Activated CD4-positive, CD25-positive, alpha-beta regulatory T cell treated with anti-CD3 and anti-CD28 coated beads, Interleukin-2, amount 50 U/mL, for 72 hours (primary cell): Measurements from ENCODE around the gene DPYSL5.
"Not testable (repeated sequence)": the region's sequence is repeated elsewhere in the genome, so short reads cannot be mapped to it uniquely, and the experiment has no call there.

Experiments
- DNase-seq: peaks from one replicate; pipeline ENCODE4 v3.0.0; 2021

Gene DPYSL5

DNA sequence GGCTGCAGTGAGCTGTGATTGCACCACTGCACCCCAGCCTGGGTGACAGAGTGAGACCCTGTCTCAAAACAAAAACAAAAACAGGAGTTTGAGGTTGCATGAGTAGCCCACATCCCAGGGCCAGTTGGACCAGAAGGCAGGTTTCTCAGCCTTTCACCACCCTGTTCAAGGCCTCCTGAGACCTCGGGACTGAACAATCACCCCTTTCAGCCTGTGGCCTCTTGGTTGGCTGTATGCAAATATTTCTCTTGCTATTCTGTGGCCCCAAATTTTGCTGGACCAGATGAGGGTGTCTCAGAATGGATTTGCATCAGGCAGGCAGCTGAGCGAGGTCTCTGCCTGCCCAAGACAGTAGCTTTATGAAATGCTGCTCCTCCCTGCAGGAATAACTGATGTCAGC is 56.9 kb downstream of the DPYSL5 start:
- DNase-seq: no peak

DNA sequence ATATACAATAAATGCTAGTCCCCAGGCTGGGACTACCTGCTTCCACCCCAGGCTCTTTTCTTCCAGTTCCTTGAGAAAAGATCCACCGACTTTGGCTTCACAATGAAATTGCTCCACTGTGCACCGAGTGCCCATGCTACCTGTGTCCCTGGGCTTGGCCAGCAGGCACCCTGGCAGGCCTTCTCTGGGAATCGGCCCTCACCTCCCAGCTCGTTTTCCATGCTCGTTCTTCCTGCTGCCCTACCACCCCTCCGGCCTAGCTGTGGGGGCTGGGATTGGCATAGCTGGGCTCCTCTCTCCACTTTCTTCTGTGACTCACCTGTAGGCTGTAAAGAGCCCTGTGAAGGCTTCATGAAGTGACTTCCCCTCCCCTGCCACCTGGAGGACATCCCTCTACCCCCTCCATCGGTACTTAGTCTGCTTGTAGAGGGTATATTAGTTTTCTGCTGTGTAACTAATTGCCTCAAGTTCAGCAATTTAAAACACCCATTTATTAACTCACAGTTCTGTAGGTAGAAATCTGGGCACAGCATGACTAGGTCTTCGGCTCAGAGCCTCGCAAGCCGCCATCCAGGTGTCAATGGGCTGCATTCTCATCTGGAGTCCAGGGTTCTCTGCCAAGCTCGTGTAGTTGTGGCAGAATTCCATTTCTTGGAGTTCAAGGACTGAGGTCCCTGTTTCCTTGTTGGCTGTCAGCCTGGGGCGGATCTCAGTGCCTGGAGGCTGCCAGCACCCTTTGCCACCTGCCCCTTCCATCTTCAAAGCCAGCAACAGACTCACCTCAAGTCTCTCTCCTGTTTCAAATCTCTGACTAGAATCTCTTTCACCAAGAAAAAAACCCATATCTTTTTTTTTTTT is 57.6 kb downstream of the DPYSL5 start:
- DNase-seq: no peak

DNA sequence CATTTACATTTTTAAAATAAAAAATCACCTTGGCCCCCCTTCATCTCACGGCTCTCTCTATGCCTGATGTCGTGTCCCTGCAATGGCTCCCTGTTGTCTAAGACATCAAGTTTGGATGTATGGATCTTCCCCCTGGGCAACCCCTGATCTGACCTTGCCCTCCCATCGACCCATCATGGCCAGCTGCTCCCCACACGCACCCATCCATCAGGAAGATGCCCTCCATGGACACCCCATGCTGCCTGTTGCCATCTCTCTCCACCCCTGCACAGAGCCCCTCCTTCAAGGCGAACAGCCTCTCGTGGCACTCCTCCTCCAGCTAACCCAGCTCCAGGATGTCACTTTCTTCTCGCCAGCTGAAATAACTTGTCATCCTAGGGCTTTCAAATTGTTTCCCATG is 59.5 kb downstream of the DPYSL5 start:
- DNase-seq: no peak

DNA sequence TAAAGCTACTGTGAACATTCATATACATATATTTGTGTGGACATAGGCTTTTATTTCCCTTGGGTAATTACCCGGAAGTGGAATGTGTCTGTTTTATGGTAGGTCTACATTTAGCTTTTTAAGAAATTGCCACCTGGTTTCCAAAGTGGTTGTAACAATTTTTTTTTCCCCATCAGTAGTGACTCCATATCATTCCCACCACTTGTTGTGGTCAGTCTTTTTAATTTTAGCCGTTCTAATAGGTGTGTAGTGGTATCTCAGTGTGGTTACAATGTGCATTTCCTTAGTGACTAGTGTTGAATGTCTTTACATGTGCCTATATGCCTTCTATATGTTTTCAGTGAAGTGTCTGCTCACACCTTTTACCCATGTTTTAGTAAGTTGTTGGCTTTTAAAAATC is 62.2 kb downstream of the DPYSL5 start:
- no peak for DNase-seq

DNA sequence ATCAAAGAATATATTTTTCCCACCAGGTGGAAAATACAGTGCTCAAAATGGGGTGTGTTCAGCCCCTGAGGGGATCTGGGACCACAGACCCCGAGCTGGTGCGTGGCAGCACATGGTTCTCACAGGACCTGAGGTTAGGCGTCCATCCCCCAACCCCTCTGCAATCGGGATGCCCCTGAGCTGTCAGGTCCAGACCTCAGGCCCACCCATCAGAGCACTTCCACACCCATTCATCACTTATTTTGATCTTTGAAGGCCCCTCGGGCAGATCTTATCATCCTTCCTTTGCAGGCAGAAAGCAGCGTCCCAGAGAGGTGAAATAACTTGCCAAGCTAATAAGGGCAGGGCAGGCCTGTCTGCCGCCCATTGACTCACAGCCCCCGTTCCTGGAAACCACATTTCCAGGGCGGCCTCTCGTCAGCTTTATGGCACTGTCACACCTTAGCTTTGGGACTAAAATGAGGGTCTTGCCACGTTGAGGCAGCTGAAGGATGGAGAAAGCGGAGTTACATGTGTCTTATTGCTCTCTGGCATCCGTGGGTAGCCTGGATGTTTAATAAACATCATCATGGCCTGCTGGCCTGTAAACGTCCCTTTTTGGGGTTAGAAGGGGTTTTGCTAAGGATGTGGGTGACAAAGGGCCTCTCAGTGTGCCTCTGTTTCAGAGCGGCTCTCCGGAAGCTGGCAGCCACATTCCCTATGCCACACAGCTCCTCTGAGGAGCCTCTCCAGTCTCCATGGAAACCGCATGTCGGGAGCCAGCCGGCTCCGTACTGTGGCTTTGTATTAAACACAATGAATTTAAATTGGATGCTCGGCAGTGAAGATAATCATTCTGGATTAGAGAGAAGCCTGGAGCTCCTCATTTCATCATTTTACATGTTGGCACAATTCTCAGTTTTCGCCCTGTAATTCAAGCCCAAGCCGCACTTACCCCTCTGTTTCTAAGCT is 64.3 kb downstream of the DPYSL5 start:
- DNase-seq: no peak

DNA sequence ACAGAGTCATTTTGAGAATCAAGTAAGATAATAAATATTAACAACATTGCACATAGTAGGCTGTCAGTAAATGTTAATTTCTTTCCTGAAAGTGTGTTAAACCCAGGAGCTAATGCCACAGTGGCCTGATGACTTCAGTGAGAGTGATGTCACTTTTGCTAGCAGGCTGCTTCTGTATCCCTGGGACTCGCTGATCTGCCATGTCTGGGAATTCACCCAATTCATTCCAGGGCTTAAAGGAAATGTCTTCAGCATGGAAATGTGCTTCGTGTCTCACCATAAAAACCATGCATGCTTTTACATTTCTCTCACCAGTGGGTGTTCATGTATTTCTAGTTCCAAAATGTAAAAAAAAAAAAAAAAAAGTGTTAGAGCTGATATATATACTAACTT is 65.7 kb downstream of the DPYSL5 start:
- DNase-seq: no peak

DNA sequence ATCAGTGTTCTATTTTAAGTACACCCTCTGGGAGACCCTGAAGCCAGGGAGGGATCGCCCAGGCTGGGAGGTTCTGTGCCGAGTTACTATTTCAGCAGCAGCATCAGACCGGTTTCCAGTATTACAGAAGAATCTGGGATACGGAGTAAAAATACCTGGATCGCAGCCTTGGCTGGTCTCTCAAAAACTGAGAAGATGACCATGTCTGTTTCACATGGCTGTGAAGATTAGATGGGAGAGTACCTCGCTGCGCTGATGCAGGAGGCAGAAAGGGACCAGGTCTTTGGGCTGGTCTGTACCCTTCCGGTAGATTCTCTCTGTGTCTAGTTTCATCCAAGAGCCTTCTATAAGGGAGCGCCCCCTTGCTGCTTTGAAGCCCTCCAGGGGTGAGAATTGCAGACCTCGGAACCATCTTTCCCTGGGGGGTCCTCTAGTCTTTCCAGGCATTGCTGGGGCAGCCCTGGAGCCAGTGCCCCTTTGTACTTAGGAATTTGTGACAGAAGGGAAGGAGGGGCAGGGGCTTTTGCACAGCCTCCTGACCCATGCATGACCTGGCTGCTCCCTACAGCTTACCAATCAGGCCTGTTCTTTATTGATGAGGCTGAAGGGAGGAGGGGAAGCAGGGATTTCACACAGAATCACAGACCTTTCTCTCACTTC is 66.2 kb downstream of the DPYSL5 start:
- no peak for DNase-seq

DNA sequence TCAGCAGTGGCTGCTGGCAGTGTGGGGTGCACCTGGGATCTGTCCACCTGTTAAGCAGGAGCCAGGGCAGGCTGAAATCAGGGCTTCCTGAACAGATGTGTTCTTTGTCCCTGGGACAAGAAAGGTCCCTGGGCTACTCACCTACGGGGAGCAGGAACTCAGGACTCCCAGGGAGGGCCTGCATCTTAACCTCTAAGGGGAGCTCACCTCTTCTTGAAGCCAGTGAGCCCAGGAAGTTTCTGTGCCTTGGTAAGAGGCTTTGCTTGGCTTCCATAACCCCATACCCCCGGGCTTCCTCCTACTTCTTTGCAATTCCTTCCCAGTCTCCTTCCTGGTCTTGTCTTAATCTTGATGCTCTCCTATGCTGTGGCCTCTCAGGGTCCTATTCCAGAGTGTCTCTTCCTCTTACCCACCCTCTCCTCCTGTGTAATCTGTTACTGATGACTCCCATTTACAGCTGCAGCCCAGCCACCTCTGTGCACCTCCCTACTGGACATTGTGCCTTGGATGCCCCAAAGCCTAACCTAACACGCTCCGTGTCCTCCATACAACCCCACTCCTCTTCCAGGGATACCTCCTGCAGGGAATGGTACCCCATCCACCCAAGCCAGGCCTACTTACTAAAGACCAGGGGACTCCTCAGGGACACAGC is 66.9 kb downstream of the DPYSL5 start:
- no peak for DNase-seq

DNA sequence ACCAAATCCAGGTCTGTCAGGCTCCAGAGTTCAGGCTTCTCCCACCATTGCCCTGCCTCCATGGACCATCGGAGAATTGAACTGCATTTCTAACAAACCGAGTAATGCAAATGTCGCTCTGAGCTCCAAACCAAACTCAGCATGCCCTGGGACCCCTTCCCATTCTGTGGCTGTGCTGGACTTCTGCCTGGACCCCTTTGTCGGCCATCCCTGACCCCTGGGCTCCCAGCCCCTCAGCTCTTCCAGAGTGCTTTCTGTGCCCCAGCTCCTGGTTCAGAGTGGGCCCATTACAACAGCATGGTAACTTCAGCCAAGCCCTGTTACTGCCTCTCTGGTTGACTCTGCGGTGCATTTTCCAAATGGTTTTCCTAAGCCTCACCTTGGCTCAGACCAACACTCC is 67.4 kb downstream of the DPYSL5 start:
- DNase-seq: no peak

DNA sequence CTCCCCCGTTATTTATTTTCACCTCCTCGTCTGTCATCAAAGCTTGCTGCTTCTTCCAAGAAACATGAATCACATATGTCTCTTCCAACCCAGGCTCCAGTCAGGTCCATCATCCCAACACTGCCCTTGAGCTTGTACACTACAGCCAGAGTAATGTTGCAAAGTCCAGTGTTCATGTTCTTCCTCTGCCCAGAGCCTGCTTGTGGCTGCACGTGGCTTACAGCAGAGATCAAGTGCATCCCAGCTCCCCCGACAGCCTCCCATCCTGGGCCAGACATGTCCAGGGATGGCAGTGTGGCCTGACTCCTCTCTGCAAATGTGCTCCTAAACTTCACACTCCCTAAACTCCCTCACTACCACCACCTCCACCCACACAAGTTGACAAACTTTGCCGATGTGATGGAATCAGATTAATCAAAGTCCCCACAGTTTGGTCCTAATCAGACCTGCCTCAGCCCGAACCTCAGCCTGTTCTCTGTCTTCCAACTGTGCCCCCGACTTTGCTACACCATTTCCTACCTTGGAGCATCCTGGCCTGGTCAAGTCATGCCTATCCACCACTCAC is 68.3 kb downstream of the DPYSL5 start:
- no peak for DNase-seq

DNA sequence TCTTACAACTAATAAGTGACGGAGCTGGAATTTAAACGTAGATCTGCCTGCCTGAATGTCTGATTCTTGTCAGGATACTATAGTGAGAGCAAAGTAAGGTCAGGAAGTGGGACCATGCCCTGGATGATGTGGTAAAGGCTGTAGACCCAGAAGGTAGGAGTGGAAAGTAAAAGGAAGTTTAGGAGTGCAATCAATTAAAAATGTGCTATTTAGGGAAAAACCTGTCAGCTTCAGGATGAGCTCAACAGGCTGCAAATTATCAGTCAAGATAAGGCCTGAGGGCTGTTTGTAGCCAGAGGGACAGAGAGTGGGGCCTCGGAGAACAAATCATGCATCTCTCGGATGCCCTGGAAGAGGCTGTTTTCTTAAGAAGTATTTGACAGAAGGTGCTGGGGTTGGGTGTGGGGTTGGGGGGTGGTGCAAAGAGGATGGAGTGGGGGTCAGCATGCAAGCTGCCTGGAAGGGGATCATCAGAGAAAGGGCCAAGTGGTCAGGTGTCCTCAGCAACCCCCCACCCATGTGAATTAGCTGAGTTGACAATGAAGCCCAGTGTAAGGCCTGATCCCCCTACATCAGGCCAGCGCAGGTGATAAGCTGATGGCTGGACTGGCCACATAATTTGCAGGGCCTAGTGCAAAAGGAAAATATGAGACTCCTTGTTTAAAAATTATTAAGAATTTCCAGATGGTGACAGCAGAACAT is 69.4 kb downstream of the DPYSL5 start:
- no peak for DNase-seq

DNA sequence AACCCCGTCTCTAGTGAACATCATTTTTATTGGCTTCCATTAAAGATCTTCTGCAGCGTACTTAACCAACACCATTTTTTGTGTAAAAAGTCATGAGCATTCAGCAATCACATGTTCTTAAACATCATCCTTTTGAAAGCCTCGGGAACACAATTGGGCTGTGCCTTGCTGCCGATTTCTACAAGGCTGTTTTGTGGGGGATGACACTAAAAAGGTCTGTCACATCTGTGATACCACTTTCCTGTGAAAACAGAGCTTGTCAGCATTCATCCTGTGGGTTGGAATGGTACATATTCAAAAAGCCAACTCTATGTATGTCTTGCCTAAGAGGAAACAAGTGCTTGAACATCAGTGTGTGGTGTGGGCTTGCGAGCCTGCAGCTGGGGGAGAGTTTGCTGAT is 73.4 kb downstream of the DPYSL5 start:
- DNase-seq: no peak

DNA sequence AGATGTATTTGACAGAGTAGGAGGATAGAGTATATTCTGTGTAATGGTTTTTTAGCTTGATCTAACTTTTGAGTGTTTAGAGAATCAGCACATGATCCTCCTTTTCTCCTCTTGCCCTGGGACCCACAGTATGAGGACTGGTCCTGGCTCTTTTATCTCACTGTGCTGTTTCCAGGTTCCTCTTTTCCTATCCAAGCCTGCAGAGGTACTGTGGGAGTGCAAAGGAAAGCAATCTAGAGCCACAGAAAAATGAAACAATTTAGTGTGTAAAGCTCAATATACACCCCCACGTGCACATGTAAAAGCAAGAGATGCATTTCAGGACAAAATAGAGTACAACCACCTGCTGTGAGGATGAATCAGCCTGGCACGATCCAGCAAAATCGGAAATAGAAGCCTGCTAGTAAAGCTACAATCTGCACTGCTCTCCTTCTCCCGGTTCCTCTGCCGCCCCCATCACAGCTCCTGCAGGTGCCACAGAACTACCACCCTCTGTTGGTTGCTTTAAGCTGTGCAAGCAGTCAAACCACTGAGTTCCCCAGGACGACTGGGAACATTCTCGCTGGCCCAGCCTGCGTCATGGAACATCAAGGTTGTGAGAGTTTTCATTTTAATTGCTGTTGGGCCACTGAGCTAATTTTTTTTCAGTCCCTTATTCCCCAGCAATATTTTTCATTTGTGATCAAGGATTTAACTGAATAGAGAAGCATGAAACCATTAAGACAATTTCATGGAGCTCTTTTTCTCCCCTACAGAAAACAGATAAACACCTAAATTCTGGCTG is 74.7 kb downstream of the DPYSL5 start:
- no peak for DNase-seq

DNA sequence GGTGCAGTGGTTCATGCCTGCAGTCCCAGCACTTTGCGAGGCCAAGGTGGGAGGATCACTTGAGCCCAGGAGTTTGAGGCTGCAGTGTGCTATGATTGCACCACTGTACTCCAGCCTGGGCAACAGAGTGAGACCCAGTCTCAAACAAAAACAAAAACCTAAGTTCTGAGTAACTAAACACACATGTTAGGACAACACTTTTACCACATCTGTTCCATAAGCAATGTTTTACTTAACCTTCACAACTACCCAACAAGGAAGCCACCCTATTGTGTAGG is 75.2 kb downstream of the DPYSL5 start:
- not testable (repeated sequence) for DNase-seq

DNA sequence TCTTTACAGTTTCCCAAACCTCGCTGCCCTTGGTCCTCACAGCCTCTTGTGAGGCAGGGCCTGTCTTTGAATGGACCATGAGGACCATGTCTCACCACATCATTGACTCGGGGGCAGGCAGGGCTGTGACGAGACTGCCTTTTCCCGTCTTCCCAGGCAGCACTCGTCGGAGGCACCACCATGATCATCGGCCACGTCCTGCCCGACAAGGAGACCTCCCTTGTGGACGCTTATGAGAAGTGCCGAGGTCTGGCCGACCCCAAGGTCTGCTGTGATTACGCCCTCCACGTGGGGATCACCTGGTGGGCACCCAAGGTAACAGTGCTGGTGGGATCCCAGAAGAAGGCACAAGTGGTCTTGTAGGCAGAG is 76.8 kb downstream of the DPYSL5 start:
- DNase-seq: no peak

DNA sequence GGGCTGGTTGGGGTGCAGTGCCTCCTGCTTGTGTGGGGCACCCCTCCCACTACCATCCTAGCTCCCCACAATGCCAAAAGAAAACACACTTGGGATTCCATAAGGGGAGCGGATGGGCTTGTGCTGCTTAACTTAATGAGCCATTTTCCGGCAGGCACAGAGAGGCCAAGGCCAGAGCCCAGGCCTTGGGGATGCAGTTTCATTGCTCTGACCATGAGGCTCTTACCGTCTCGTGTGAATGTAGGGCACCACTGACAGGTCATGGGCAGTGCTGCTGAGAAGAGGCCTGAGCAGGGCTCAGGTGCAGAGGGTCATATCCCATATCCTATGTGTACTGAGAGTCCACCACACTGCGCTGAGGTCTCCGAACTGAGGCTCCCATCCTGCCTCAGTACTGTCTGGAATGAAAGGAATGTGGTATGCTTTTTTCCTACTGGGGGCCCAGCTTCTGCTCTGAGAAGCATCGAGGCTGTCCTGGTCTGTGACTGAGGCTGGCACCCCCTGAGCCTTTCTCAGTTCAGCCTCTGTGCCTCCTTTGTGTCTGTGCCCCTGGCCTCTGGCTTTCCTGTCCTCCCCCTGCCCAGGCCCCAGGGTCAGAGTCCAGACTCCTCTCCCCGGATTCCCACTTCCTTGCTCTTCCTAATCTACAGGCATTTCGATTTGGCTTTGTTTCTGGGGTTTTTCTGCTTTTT is 77.3 kb downstream of the DPYSL5 start:
- no peak for DNase-seq

DNA sequence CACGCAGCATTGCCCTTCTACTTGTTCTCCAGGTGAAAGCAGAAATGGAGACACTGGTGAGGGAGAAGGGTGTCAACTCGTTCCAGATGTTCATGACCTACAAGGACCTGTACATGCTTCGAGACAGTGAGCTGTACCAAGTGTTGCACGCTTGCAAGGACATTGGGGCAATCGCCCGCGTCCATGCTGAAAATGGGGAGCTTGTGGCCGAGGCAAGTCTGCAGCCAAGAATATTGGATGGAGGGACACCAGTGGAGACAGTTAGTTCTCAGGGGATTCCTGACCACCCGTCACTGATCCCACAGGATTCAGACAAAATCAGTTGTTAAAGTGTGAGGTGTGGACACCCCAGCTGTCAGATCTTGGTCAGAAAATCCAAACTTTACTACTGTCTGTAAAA is 79.3 kb downstream of the DPYSL5 start:
- DNase-seq: no peak

DNA sequence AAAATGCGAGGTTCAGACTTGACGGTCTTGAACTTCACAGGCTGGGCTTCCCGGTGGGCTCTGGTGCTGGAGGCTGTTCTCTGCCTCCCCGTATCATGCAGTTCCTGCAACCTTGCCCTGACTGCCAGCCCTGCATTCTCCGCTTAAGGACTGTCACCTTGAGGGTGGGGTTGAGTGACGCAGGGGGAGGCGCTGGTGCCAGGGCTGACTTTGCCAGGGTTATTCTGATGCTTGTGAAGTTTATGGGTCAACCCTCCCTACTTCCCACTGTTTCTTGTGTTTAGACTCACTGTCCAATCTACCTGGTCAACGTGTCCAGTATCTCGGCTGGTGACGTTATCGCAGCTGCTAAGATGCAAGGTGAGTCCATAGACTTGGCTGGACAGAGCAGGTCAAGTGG is 85.0 kb downstream of the DPYSL5 start:
- DNase-seq: no peak

DNA sequence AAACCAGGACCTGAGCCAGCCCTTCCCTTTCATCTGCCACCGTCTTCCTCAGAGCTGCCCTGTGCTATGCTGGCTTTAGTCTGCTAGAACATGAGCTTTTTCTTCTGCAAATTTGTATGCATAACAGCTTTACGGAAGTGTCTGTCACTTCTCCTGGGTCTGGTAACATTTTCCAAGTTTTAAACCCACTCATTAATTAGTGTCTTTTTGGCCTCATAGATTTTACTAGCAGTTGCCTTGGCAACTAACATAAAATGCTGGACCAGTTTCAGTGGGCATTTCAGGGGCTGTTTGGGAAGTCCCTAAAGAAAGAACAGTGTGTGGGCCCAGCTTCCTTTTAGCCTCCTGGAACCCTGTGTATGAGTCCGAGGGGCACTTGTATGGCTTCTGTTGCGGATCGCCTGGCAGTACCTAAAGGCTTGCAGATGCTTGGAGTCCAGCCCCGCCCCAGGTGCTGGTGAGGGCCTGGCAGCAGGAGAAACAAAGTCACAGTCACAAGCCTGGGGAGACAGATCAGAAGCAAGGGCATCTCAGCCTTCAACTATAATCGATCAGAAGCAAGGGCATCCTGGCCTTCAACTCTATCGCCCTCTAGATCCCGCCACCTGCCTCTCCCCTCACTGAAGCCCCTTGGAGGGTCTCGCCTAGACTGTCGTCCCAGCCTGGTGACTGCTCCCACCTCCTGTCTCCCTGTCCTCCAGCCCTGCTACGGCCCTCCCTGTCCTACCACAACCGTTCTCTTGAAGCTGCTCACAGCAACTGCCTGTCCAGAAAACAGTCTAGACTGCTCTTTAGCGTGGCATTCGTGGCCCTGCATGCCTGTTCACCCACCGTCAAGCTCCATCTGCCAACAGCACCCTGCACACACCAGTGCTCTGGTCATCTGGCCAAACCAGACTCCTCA is 85.8 kb downstream of the DPYSL5 start:
- DNase-seq: no peak

DNA sequence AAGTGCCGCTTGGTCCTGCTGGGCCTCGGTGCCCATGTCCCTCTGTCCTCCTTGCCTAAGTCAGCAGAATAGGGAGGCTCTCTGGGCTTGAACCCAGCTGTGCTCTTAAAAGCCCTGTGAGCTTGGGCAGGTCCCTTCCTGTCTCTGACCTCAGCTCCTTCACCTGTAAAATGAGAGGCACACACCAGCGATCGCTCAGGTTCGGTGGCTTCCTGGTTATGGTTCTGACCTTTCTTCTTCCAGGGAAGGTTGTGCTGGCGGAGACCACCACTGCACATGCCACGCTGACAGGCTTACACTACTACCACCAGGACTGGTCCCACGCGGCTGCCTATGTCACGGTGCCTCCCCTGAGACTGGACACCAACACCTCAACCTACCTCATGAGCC is 86.4 kb downstream of the DPYSL5 start:
- no peak for DNase-seq
